H9 (cell line): Measurements from ENCODE around the gene IRX2. TPM values are rescaled to one million over a fixed set of nuclear protein-coding genes. Genes with fewer than 3 reads are reported as not detected.

ENCODE experiments used
- DNase-seq: peaks from one replicate; pipeline ENCODE4 v3.0.0-alpha.2; 2017
- H2AFZ ChIP-seq: one replicate; pipeline ENCODE4 v1.6.1; 2013; ENCODE audit warnings: mild to moderate bottlenecking, low read length, control low read depth, moderate library complexity
- H2AK5ac ChIP-seq: 2 replicates; pipeline ENCODE4 v1.6.1; 2013; ENCODE audit warnings: low read length, control low read depth, mixed read lengths; ENCODE audit not compliant: insufficient read length
- H2BK120ac ChIP-seq: one replicate; pipeline ENCODE4 v1.6.1; 2013; ENCODE audit warnings: low read depth, mild to moderate bottlenecking, low read length, control low read depth, inconsistent platforms; ENCODE audit not compliant: poor library complexity, severe bottlenecking
- H2BK12ac ChIP-seq: 2 replicates; pipeline ENCODE4 v1.6.1; 2013; ENCODE audit warnings: low read length, control low read depth, mixed read lengths, low read depth; ENCODE audit not compliant: insufficient read length
- H2BK15ac ChIP-seq: 2 replicates; pipeline ENCODE4 v1.6.1; 2013; ENCODE audit warnings: low read depth, low read length, control low read depth
- H2BK20ac ChIP-seq: one replicate; pipeline ENCODE4 v1.6.1; 2013; ENCODE audit warnings: low read depth, mild to moderate bottlenecking, low read length, control low read depth, inconsistent platforms; ENCODE audit not compliant: poor library complexity, severe bottlenecking
- H2BK5ac ChIP-seq: 2 replicates; pipeline ENCODE4 v1.6.1; 2013; ENCODE audit warnings: low read length, control low read depth, mixed read lengths; ENCODE audit not compliant: insufficient read length
- H3K14ac ChIP-seq: 2 replicates; pipeline ENCODE4 v1.6.1; 2013; ENCODE audit warnings: low read length, control low read depth; ENCODE audit not compliant: insufficient read depth
- H3K18ac ChIP-seq: 2 replicates; pipeline ENCODE4 v1.6.1; 2013; ENCODE audit warnings: low read depth, mild to moderate bottlenecking, mixed read lengths, low read length, control low read depth; ENCODE audit not compliant: insufficient read length
- H3K23ac ChIP-seq: 2 replicates; pipeline ENCODE4 v1.6.1; 2013; ENCODE audit warnings: low read length, control low read depth, mixed read lengths, low read depth; ENCODE audit not compliant: insufficient read length
- H3K23me2 ChIP-seq: 2 replicates; pipeline ENCODE4 v1.6.1; 2013; ENCODE audit warnings: low read depth, mild to moderate bottlenecking, mixed read lengths, low read length, control low read depth; ENCODE audit not compliant: insufficient read length, poor library complexity, severe bottlenecking
- H3K27ac ChIP-seq: 2 replicates; pipeline ENCODE4 v1.5.1; 2013; ENCODE audit warnings: low read length, control low read depth, mixed read lengths, low read depth; ENCODE audit not compliant: insufficient read length
- H3K27me3 ChIP-seq: 2 replicates; pipeline ENCODE4 v1.6.1; 2013; ENCODE audit warnings: low read length, control low read depth, inconsistent platforms; ENCODE audit not compliant: insufficient read depth
- H3K4ac ChIP-seq: 2 replicates; pipeline ENCODE4 v1.6.1; 2013; ENCODE audit warnings: low read depth, mild to moderate bottlenecking, control low read depth, inconsistent platforms, low read length, moderate library complexity
- H3K4me1 ChIP-seq: 2 replicates; pipeline ENCODE4 v1.6.1; 2013; ENCODE audit warnings: low read length, control low read depth, inconsistent platforms; ENCODE audit not compliant: insufficient read depth
- H3K4me2 ChIP-seq: 2 replicates; pipeline ENCODE4 v1.6.1; 2013; ENCODE audit warnings: low read length, control low read depth, mixed read lengths; ENCODE audit not compliant: insufficient read length, insufficient read depth
- H3K56ac ChIP-seq: 2 replicates; pipeline ENCODE4 v1.6.1; 2013; ENCODE audit warnings: low read depth, mild to moderate bottlenecking, mixed read lengths, low read length, control low read depth; ENCODE audit not compliant: insufficient read length
- H3K79me1 ChIP-seq: 2 replicates; pipeline ENCODE4 v1.6.1; 2013; ENCODE audit warnings: low read depth, mild to moderate bottlenecking, moderate library complexity, low read length, control low read depth, inconsistent platforms; ENCODE audit not compliant: insufficient read depth, poor library complexity, severe bottlenecking
- H3K79me2 ChIP-seq: 2 replicates; pipeline ENCODE4 v1.6.1; 2013; ENCODE audit warnings: low read length, control low read depth, inconsistent platforms; ENCODE audit not compliant: insufficient read depth
- H3K9ac ChIP-seq: 2 replicates; pipeline ENCODE4 v1.6.1; 2013; ENCODE audit warnings: low read length, control low read depth, mixed read lengths; ENCODE audit not compliant: insufficient read length; ENCODE audit errors: extremely low read depth
- H3K9me3 ChIP-seq: one replicate; pipeline ENCODE4 v1.6.1; 2013; ENCODE audit warnings: low read depth, low read length, inconsistent platforms; ENCODE audit not compliant: control insufficient read depth
- H3T11ph ChIP-seq: one replicate; pipeline ENCODE4 v1.6.1; 2013; ENCODE audit warnings: mild to moderate bottlenecking, low read length, control low read depth, inconsistent platforms
- H4K20me1 ChIP-seq: one replicate; pipeline ENCODE4 v1.6.1; 2013; ENCODE audit not compliant: control insufficient read depth, insufficient read length, insufficient read depth
- H4K5ac ChIP-seq: 2 replicates; pipeline ENCODE4 v1.6.1; 2013; ENCODE audit warnings: low read depth, mild to moderate bottlenecking, mixed read lengths, low read length, control low read depth; ENCODE audit not compliant: insufficient read length
- H4K8ac ChIP-seq: replicated peaks from 2 replicates; pipeline ENCODE4 v1.6.1; 2013; ENCODE audit warnings: low read length, control low read depth, mixed read lengths, low read depth; ENCODE audit not compliant: insufficient read length
- H4K91ac ChIP-seq: 2 replicates; pipeline ENCODE4 v1.6.1; 2013; ENCODE audit warnings: low read depth, mild to moderate bottlenecking, moderate library complexity, mixed read lengths, low read length, control low read depth; ENCODE audit not compliant: insufficient read length
- H3K27ac Mint-ChIP-seq, 3 experiments: 2 replicates in 2 of 3; 3 replicates in 1 of 3; pipeline ENCODE4 v1.8.0; 2020 to 2021; ENCODE audit warnings: mixed read lengths in 3 of 3, mild to moderate bottlenecking in 1 of 3, moderate library complexity in 1 of 3
- H3K27me3 Mint-ChIP-seq: 2 replicates; pipeline ENCODE4 v1.8.0; 2021; ENCODE audit warnings: low read depth, mild to moderate bottlenecking, moderate library complexity, mixed read lengths
- H3K36me3 Mint-ChIP-seq, 3 experiments: 2 replicates in 2 of 3; 3 replicates in 1 of 3; pipeline ENCODE4 v1.8.0; 2020 to 2021; ENCODE audit warnings: low read depth in 3 of 3, mixed read lengths in 3 of 3; ENCODE audit not compliant: insufficient read depth in 1 of 3
- H3K4me1 Mint-ChIP-seq, 2 experiments: 2 replicates each; pipeline ENCODE4 v1.8.0; 2020; ENCODE audit warnings: mixed read lengths in 2 of 2
- H3K4me3 Mint-ChIP-seq, 2 experiments: 2 replicates in 1 of 2; 3 replicates in 1 of 2; pipeline ENCODE4 v1.8.0; 2020 to 2021; ENCODE audit warnings: mild to moderate bottlenecking in 2 of 2, mixed read lengths in 2 of 2, moderate library complexity in 1 of 2
- H3K9me3 Mint-ChIP-seq, 2 experiments: 2 replicates in 1 of 2; 3 replicates in 1 of 2; pipeline ENCODE4 v1.8.0; 2020; ENCODE audit warnings: mild to moderate bottlenecking in 2 of 2, mixed read lengths in 2 of 2, moderate library complexity in 1 of 2
- WGBS: extraction: QIAGEN DNeasy Blood & Tissue Kit; methylation state at CpG from one replicate; pipeline ENCODE4 v1.1.7; 2013; ENCODE audit warnings: missing lambda C conversion rate, low lambda C conversion rate, mixed read lengths; ENCODE audit not compliant: insufficient read length; ENCODE audit errors: extremely low coverage; 5-methylcytosine and 5-hydroxymethylcytosine counted together
- total RNA-seq: library from RNA; stranded (reverse); gene quantifications from 2 replicates; pipeline ENCODE4 v1.2.1, GENCODE V29; 2021
- TF ChIP-seq, protein P1 (sequence below): fragments of 200-600 bp; sonication (generic); conservative IDR thresholded peaks from 3 replicates; pipeline ENCODE4 v1.8.0; 2021; ENCODE audit warnings: antibody characterized with exemption, mild to moderate bottlenecking

IRX2 gene
- total RNA-seq, 1 experiment from 2014 or later = 91.6 TPM

DNA sequence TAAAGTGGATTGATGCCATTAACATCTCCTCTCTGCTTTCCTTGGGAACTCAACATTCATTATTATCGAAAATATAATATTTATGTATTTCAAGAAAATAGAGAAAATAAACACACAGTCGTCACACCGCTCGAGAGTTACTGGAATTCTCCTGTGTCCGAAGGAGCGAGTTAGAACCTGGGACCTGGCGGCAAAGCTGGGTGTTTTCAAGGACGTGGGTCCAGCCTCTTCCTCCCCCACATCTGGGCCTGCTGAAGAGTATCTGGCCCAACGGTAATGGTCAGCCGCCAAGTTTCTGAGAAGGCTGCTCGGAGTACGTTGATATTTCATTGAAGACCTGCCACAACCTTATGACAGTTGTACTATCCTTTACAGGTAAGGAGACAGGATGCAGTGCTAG is 47.9 kb downstream of the IRX2 start:
- H3K79me2 ChIP-seq = no peaks in the 10 kb centered on the region
- H3K27ac Mint-ChIP-seq = no peak overlapping the region
- no CpG with 5 or more reads among the region's 12 CpGs for WGBS

More for the DNA sequence above, 47.9 kb downstream of the IRX2 start:
- H4K91ac ChIP-seq = no peak overlapping the region
- Mint-ChIP-seq H3K9me3 (no peaks in the 10 kb centered on the region), H3K4me3 (no peak overlapping the region), H3K4me1 (peaks cover 3 to 4% of the 10 kb centered on the region in 2 experiments; a peak in 2 of 4 replicates), H3K36me3 (no peaks in the 10 kb centered on the region), H3K27me3 (peaks cover 11% of the 10 kb centered on the region)
- H2AK5ac ChIP-seq = no peak overlapping the region
- no peaks in the 10 kb centered on the region for H4K20me1 ChIP-seq
- H3K9ac ChIP-seq = no peak overlapping the region
- no peak overlapping the region for H2BK12ac ChIP-seq
- H2BK120ac ChIP-seq = no peak overlapping the region
- H3K23ac ChIP-seq = no peak overlapping the region
- no peak overlapping the region for H3K27ac ChIP-seq
- DNase-seq = no peak
- no peaks in the 10 kb centered on the region for H3K4me1 ChIP-seq
- no peak overlapping the region for H4K5ac ChIP-seq
- no peaks in the 10 kb centered on the region for H3K27me3 ChIP-seq
- H2BK20ac ChIP-seq = no peak overlapping the region
- H3K14ac ChIP-seq = no peak overlapping the region
- H3K4ac ChIP-seq = no peak overlapping the region
- TF ChIP-seq, protein P1, sequence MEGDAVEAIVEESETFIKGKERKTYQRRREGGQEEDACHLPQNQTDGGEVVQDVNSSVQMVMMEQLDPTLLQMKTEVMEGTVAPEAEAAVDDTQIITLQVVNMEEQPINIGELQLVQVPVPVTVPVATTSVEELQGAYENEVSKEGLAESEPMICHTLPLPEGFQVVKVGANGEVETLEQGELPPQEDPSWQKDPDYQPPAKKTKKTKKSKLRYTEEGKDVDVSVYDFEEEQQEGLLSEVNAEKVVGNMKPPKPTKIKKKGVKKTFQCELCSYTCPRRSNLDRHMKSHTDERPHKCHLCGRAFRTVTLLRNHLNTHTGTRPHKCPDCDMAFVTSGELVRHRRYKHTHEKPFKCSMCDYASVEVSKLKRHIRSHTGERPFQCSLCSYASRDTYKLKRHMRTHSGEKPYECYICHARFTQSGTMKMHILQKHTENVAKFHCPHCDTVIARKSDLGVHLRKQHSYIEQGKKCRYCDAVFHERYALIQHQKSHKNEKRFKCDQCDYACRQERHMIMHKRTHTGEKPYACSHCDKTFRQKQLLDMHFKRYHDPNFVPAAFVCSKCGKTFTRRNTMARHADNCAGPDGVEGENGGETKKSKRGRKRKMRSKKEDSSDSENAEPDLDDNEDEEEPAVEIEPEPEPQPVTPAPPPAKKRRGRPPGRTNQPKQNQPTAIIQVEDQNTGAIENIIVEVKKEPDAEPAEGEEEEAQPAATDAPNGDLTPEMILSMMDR = no peak
- no peak overlapping the region for H4K8ac ChIP-seq
- no peak overlapping the region for H2BK5ac ChIP-seq
- H2AFZ ChIP-seq = no peak overlapping the region
- H3K79me1 ChIP-seq = no peaks in the 10 kb centered on the region
- H3T11ph ChIP-seq = no peak overlapping the region
- H3K56ac ChIP-seq = no peak overlapping the region
- H2BK15ac ChIP-seq = no peak overlapping the region
- no peak overlapping the region for H3K18ac ChIP-seq
- H3K9me3 ChIP-seq = no peaks in the 10 kb centered on the region
- no peaks in the 10 kb centered on the region for H3K23me2 ChIP-seq
- no peak overlapping the region for H3K4me2 ChIP-seq
